Heart left ventricle (tissue), 16 donors: ENCODE measurements around the gene TAF4B. TPM values are rescaled to one million over a fixed set of nuclear protein-coding genes. Genes with fewer than 3 reads are reported as not detected.

Source experiments
- ATAC-seq, 4 donors: fragments of 200-7000 bp; cut with Tn5 transposase; one replicate each; pipeline ENCODE4 v1.9.1; 2020 to 2022; ENCODE audit warnings: moderate library complexity in 4 of 4, mild to moderate bottlenecking in 3 of 4, moderate number of reproducible peaks in 1 of 4
- DNase-seq, 5 donors: peaks; one replicate each; pipeline ENCODE4 v3.0.0-alpha.2; 2020
- H3K27ac ChIP-seq, 12 donors: fragments of 200-600 bp; sonication (generic) in 4 of 12; one replicate each; pipeline versions ENCODE4 v1.5.0 to v1.8.0; 2016 to 2022; ENCODE audit warnings: mild to moderate bottlenecking in 2 of 12
- H3K27me3 ChIP-seq, 9 donors: fragments of 200-600 bp; sonication (generic) in 2 of 9; one replicate each; pipeline versions ENCODE4 v1.5.1 to v1.8.0; 2016 to 2022; ENCODE audit warnings: mild to moderate bottlenecking in 3 of 9
- H3K36me3 ChIP-seq, 9 donors: fragments of 200-600 bp; sonication (generic) in 2 of 9; one replicate each; pipeline versions ENCODE4 v1.5.0 to v1.8.0; 2018 to 2022; ENCODE audit warnings: mild to moderate bottlenecking in 2 of 9
- H3K4me1 ChIP-seq, 12 donors: fragments of 200-600 bp; sonication (generic) in 4 of 12; one replicate each; pipeline versions ENCODE4 v1.5.0 to v1.8.0; 2016 to 2022; ENCODE audit warnings: mild to moderate bottlenecking in 3 of 12
- H3K4me3 ChIP-seq, 12 donors: fragments of 200-600 bp; sonication (generic) in 4 of 12; one replicate each; pipeline versions ENCODE4 v1.5.0 to v1.8.0; 2017 to 2022; ENCODE audit warnings: mild to moderate bottlenecking in 9 of 12, moderate library complexity in 4 of 12
- H3K9me3 ChIP-seq, 12 donors: fragments of 200-600 bp; sonication (generic) in 4 of 12; one replicate each; pipeline versions ENCODE4 v1.5.0 to v1.8.0; 2016 to 2022; ENCODE audit warnings: mild to moderate bottlenecking in 1 of 12
- POLR2A ChIP-seq, 2 donors: fragments of 450-650 bp; IDR thresholded peaks; one replicate each; pipeline ENCODE4 v1.6.1; 2017; ENCODE audit warnings: antibody characterized with exemption in 2 of 2, mild to moderate bottlenecking in 2 of 2, moderate library complexity in 2 of 2
- WGBS, 4 donors: extraction: QIAGEN DNeasy Blood & Tissue Kit in 2 of 4; methylation state at CpG; one replicate each; pipeline versions ENCODE4 v1.1.5 to v1.1.7; 2013 to 2018; 5-methylcytosine and 5-hydroxymethylcytosine counted together
- intact Hi-C, 10 donors: fragments of 100-400 bp; cut with DNase I; formaldehyde crosslinking; loops; one replicate each; pipeline versions ENCODE4 v1.11.1 to v1.14.2; 2022
- polyA plus RNA-seq, 2 donors: library from polyadenylated mRNA; stranded (reverse); fragments of 200-250 nt; gene quantifications; one replicate each; pipeline ENCODE4 v1.2.3, GENCODE V29; 2013
- total RNA-seq, 9 donors: library from RNA; depleted of rRNA in 2 of 9; stranded (reverse); fragments of >200 nt in 2 of 9; fragmentation: NEBNext Ultra II Directional in 3 of 9; extraction: Animal tissue kit (Norgen Biotek cat#: 25700) in 3 of 9; gene quantifications; one replicate each; pipeline versions ENCODE4 v1.1.0 to v1.2.4, GENCODE V29; 2016 to 2023
- TF ChIP-seq, protein P1 (sequence below), 12 donors: fragments of 200-600 bp; sonication (generic) in 4 of 12; IDR thresholded peaks; one replicate each; pipeline versions ENCODE4 v1.5.0 to v1.8.0; 2018 to 2022; ENCODE audit warnings: antibody characterized with exemption in 12 of 12, mild to moderate bottlenecking in 5 of 12
- donor health status: ischemic (EF 13 %, LVEDD 7.1; RV severe dilation, severe dysfunction).
- donor health status: healthy with polysubstance abuse.
- donor health status: DM: no; HTN: yes; CAD: no.
- donor health status: DM: no; HTN: no; CAD: no.
- donor health status: ischemic (EF 25% LVEDD 6.9; RV normal size, moderate dysfunction).
- donor health status: ischemic (EF 25% LVEDD 5.7; RV mildly dilated, moderate dysfunction).
- donor health status: healthy.
- donor health status: DM: yes; HTN: yes; CAD: no.
- donor health status: ischemic (EF 35%, LVEDD 5.7; RV mildly dilated, moderate dysfunction).
- donor health status: nonischemic (EF 11% LVEDD 7.7; RV severe dilation, severe dysfunction).
- donor health status: DM: yes; HTN: yes; CAD: no.
- donor health status: PGD.
- donor health status: ischemic (EF 29% LVEDD 5.4; RV normal size, mild dysfunction).
- donor health status: nonischemic (EF 23%, LVEDD 6.1; RV moderate dilation, normal function).

Gene TAF4B
- total and polyA plus RNA-seq, 11 donors: 0.38 to 3.6 (median 1.6) TPM

DNA sequence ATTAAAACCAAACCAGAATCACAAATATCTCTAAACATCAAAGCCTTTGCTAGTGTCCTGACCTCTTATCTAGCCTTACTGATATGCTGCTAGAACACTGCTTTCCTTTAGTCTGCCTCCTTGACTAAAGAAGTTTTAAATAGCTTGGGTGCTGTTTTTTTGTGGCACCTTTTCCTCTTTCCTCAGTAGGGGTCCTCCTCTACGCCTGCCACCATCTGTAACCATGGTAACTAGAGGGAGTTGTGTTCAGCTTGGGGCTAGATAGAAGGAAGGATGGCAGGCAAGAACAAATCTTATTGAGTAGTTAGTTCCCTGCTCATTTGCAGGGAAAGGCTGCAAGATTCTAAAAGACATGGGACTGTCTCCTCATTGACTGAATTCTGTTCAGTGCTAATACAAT is 86.0 kb downstream of the TAF4B start:
- WGBS, 4 donors: 86 to 100% (median 94%) methylated on average over 1 of the region's 1 CpG

DNA sequence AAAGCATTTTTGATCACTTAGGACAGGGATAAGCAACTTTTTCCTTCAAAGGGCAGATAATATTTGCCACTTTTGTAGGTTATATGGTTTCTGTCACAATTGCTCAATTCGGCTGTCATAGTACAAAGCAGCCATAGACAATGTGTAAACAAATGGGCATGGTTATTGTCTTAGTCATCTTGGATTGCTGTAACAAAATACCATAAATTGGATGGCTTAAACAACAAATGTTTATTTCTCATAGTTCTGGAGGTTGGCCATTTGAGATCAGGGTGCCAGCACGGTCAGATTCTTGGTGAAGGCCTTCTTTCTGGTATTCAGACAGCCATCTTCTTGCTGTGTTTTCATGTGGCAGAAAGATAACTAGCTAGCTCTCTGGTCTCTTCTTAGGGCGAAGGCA is 91.2 kb downstream of the TAF4B start:
- no peak overlapping the region for H3K4me3 ChIP-seq
- no peaks in the 10 kb centered on the region for H3K4me1 ChIP-seq
- H3K27ac ChIP-seq: no peak overlapping the region
- H3K9me3 ChIP-seq: no peaks in the 10 kb centered on the region
- TF ChIP-seq, protein P1, sequence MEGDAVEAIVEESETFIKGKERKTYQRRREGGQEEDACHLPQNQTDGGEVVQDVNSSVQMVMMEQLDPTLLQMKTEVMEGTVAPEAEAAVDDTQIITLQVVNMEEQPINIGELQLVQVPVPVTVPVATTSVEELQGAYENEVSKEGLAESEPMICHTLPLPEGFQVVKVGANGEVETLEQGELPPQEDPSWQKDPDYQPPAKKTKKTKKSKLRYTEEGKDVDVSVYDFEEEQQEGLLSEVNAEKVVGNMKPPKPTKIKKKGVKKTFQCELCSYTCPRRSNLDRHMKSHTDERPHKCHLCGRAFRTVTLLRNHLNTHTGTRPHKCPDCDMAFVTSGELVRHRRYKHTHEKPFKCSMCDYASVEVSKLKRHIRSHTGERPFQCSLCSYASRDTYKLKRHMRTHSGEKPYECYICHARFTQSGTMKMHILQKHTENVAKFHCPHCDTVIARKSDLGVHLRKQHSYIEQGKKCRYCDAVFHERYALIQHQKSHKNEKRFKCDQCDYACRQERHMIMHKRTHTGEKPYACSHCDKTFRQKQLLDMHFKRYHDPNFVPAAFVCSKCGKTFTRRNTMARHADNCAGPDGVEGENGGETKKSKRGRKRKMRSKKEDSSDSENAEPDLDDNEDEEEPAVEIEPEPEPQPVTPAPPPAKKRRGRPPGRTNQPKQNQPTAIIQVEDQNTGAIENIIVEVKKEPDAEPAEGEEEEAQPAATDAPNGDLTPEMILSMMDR (IDR thresholded peaks at IDR 0.05): no peak
- no peak for TF ChIP-seq POLR2A (IDR thresholded peaks at IDR 0.05)
- H3K27me3 ChIP-seq: no peaks in the 10 kb centered on the region
- DNase-seq: no peak
- intact Hi-C loops: loop anchor here in 1 of 10 donors (10.0 kb wide), 1 partner anchor 57 kb away; no protein-coding TSS in a partner anchor
- 94 to 97% (median 96%) methylated on average over 3 of the region's 3 CpGs for WGBS, 4 donors
- ATAC-seq: no peak
- H3K36me3 ChIP-seq: peaks cover 0 to 8% (median 0%) of the 10 kb centered on the region in 9 donors

More for the DNA sequence above, 86.0 kb downstream of the TAF4B start:
- intact Hi-C loops: loop anchor here in 1 of 10 donors (10.0 kb wide), 1 partner anchor 63 kb away; no protein-coding TSS in a partner anchor
- Histone ChIP-seq H3K4me1 (no peaks in the 10 kb centered on the region), H3K4me3 (no peak overlapping the region), H3K27me3 (no peaks in the 10 kb centered on the region), H3K9me3 (no peaks in the 10 kb centered on the region), H3K27ac (no peak overlapping the region), H3K36me3 (no peaks in the 10 kb centered on the region)
- DNase-seq (no peak), ATAC-seq (no peak)
- TF ChIP-seq, protein P1 (IDR thresholded peaks at IDR 0.05): no peak
- TF ChIP-seq POLR2A (IDR thresholded peaks at IDR 0.05): no peak

DNA sequence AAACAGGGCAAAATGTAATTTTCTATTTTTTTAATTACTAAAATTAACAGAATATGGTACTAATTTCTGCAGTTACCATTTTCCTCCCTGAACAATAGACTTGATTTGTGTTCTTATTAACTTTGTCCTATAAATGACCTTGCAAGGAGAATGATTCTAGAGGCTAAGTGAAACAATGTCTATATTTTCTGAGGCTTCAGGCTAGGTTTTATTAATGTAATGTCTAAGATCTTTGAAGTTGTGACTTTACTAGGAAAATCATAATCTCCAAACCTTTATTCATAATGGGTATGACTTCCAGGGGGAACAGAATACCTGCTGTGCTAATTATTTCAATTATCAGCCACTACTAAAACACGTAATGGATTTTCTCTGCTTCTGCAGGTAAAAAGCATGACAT is 94.4 kb downstream of the TAF4B start:
- peaks cover 0 to 8% (median 0%) of the 10 kb centered on the region in 9 donors for H3K36me3 ChIP-seq
- no peak for TF ChIP-seq POLR2A (IDR thresholded peaks at IDR 0.05)
- TF ChIP-seq, protein P1 (IDR thresholded peaks at IDR 0.05): no peak
- WGBS, 4 donors: 90 to 100% (median 93%) methylated on average over 1 of the region's 1 CpG
- no peak for DNase-seq
- ATAC-seq: no peak
- intact Hi-C loops: no loop called here
- H3K27me3 ChIP-seq: no peaks in the 10 kb centered on the region
- no peak overlapping the region for H3K4me3 ChIP-seq
- H3K9me3 ChIP-seq: peaks cover 0 to 3% (median 0%) of the 10 kb centered on the region in 12 donors
- H3K27ac ChIP-seq: no peak overlapping the region
- no peaks in the 10 kb centered on the region for H3K4me1 ChIP-seq

DNA sequence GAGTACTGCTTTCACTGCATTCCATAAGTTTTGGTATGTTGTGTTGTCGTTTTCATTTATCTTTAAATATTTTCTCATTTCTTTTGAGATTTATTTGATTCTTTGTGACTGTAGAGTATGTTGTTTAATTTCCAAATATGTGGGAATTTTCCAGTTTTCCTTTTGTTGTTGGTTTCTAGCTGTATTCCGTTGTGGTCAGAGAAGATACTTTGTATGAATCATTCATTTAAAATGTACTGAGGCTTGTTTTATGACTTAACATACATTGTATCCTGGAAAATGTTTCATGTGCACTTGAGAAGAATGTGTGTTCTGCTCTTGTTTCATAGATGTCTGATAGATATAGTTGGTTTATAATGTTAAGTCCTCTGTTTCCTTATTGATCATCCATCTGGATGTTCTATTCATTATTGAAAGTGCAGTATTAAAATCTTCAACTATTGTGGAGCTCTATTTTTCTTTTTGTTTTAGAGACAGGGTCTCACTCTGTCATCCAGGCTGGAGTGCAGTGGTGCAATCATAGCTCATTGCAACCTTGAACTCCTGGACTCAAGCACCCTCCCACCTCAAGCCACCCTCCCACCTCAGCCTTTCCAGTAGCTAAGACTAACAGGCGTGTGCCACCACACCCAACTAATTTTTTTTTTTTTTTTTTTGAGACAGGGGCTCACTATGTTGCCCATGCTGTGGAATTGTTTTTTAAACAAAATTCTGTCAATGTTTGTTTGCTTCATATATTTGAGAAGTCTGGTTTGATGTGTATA is 96.8 kb downstream of the TAF4B start:
- Histone ChIP-seq H3K4me3 (no peak overlapping the region), H3K4me1 (no peaks in the 10 kb centered on the region), H3K36me3 (peaks cover 0 to 8% (median 0%) of the 10 kb centered on the region in 9 donors), H3K27ac (no peak overlapping the region), H3K27me3 (no peaks in the 10 kb centered on the region), H3K9me3 (peaks cover 0 to 3% (median 0%) of the 10 kb centered on the region in 12 donors)
- intact Hi-C loops: no loop called here
- no peak for TF ChIP-seq POLR2A (IDR thresholded peaks at IDR 0.05)
- TF ChIP-seq, protein P1 (IDR thresholded peaks at IDR 0.05): no peak
- DNase-seq (no peak), ATAC-seq (no peak)
- WGBS, 4 donors: 78 to 93% (median 92%) methylated on average over 3 of the region's 3 CpGs
